Liver (tissue), 9 donors: ENCODE results near the gene PSD4. TPM values are rescaled to one million over a fixed set of nuclear protein-coding genes. Genes with fewer than 3 reads are reported as not detected.

Source experiments
- DNase-seq: peaks from one replicate; pipeline ENCODE4 v3.0.0-alpha.2; 2017; ENCODE audit warnings: low spot score
- H3K27ac ChIP-seq, 2 donors: one replicate each; pipeline ENCODE4 v1.7.0; 2013; ENCODE audit warnings: inconsistent platforms in 2 of 2, low read length in 2 of 2, control low read depth in 1 of 2, low read depth in 1 of 2, mild to moderate bottlenecking in 1 of 2
- H3K27me3 ChIP-seq, 4 donors: one replicate each; pipeline versions ENCODE4 v1.6.1 to v1.7.0; 2013; ENCODE audit warnings: low read length in 3 of 4, inconsistent platforms in 1 of 4, mild to moderate bottlenecking in 1 of 4, moderate library complexity in 1 of 4; ENCODE audit not compliant: control insufficient read depth in 4 of 4, insufficient read depth in 4 of 4
- H3K36me3 ChIP-seq, 4 donors: one replicate each; pipeline versions ENCODE4 v1.6.1 to v1.7.0; 2013; ENCODE audit warnings: low read length in 3 of 4, mild to moderate bottlenecking in 3 of 4, low read depth in 1 of 4, moderate library complexity in 1 of 4; ENCODE audit not compliant: control insufficient read depth in 4 of 4, insufficient read depth in 3 of 4
- H3K4me1 ChIP-seq, 4 donors: one replicate each; pipeline versions ENCODE4 v1.6.1 to v1.7.0; 2013; ENCODE audit warnings: low read length in 3 of 4, mild to moderate bottlenecking in 3 of 4, moderate library complexity in 1 of 4; ENCODE audit not compliant: control insufficient read depth in 4 of 4, insufficient read depth in 4 of 4
- H3K4me3 ChIP-seq, 3 donors: one replicate each; pipeline versions ENCODE4 v1.6.1 to v1.7.0; 2013; ENCODE audit warnings: low read length in 3 of 3, control low read depth in 1 of 3, low read depth in 1 of 3, mild to moderate bottlenecking in 1 of 3
- H3K9ac ChIP-seq, 2 donors: one replicate each; pipeline ENCODE4 v1.7.0; 2013; ENCODE audit warnings: low read length in 2 of 2, mild to moderate bottlenecking in 2 of 2, moderate library complexity in 2 of 2, control low read depth in 1 of 2, low read depth in 1 of 2
- H3K9me3 ChIP-seq, 4 donors: one replicate each; pipeline versions ENCODE4 v1.6.1 to v1.7.0; 2013; ENCODE audit warnings: low read length in 3 of 4; ENCODE audit not compliant: control insufficient read depth in 4 of 4
- CTCF ChIP-seq: fragments of 150-350 bp; IDR thresholded peaks from 2 replicates; pipeline ENCODE4 v1.5.1; 2017; ENCODE audit warnings: improper control_type of control experiment, low read depth, low read length; ENCODE audit not compliant: missing input control
- EGR1 ChIP-seq, 2 donors: IDR thresholded peaks; 2 replicates each; pipeline ENCODE4 v1.6.1; 2016 to 2018; ENCODE audit warnings: antibody characterized with exemption in 2 of 2, low read depth in 2 of 2
- FOXA1 ChIP-seq: IDR thresholded peaks from 2 replicates; pipeline ENCODE4 v1.6.1; 2016; ENCODE audit warnings: antibody characterized with exemption
- HNF4G ChIP-seq: IDR thresholded peaks from 2 replicates; pipeline ENCODE4 v1.6.1; 2016; ENCODE audit warnings: antibody characterized with exemption
- JUND ChIP-seq, 2 donors: IDR thresholded peaks; 2 replicates each; pipeline ENCODE4 v1.6.1; 2016; ENCODE audit warnings: antibody characterized with exemption in 2 of 2
- NR2F2 ChIP-seq: IDR thresholded peaks from 2 replicates; pipeline ENCODE4 v1.6.1; 2016; ENCODE audit warnings: antibody characterized with exemption
- RAD21 ChIP-seq, 2 donors: IDR thresholded peaks; 2 replicates each; pipeline ENCODE4 v1.6.1; 2016; ENCODE audit warnings: antibody characterized with exemption in 2 of 2, mild to moderate bottlenecking in 2 of 2
- RXRA ChIP-seq, 2 donors: IDR thresholded peaks; 2 replicates each; pipeline ENCODE4 v1.6.1; 2017 to 2018; ENCODE audit warnings: antibody characterized with exemption in 2 of 2, mild to moderate bottlenecking in 1 of 2
- TAF1 ChIP-seq: conservative IDR thresholded peaks from 2 replicates; pipeline ENCODE4 v1.6.1; 2016; ENCODE audit warnings: antibody characterized with exemption, mild to moderate bottlenecking
- YY1 ChIP-seq: IDR thresholded peaks from 2 replicates; pipeline ENCODE4 v1.6.1; 2016; ENCODE audit warnings: antibody characterized with exemption, mild to moderate bottlenecking
- WGBS: extraction: QIAGEN DNeasy Blood & Tissue Kit; methylation state at CpG from one replicate; pipeline ENCODE4 v1.1.7; 2013; 5-methylcytosine and 5-hydroxymethylcytosine counted together
- polyA plus RNA-seq, 2 donors: library from polyadenylated mRNA; stranded (reverse) in 1 of 2; unstranded in 1 of 2; fragments of 200-250 nt in 1 of 2; fragments of >200 nt in 1 of 2; fragmentation: Nextera tagmentation in 1 of 2; extraction: Ambion mirVana in 1 of 2; gene quantifications; one replicate each; pipeline versions ENCODE4 v1.2.1 to v1.2.3, GENCODE V29; 2013 to 2015
- total RNA-seq, 2 donors: library from RNA; depleted of rRNA; stranded (reverse); fragments of >200 nt; gene quantifications; one replicate each; pipeline ENCODE4 v1.2.3, GENCODE V29; 2014
- TF ChIP-seq, protein P1 (sequence below): IDR thresholded peaks from 2 replicates; pipeline ENCODE4 v1.6.1; 2016; ENCODE audit warnings: antibody characterized with exemption
- TF ChIP-seq, protein P2 (sequence below): IDR thresholded peaks from 2 replicates; pipeline ENCODE4 v1.6.1; 2016; ENCODE audit warnings: antibody characterized with exemption, mild to moderate bottlenecking
- donor health status: healthy.
- donor health status: healthy.
- donor health status: healthy.
- donor health status: healthy.
- donor health status: healthy.

Gene PSD4
- total and polyA plus RNA-seq, 4 donors: 16.4 to 83.2 (median 34.4) TPM

- H3K4me3 ChIP-seq: no peak overlapping the region
These were observed 2.2 kb downstream of the PSD4 start for GRCh38 chr2:113175736-113176695.

GRCh38 chr2:113176696-113177355, 3.1 kb downstream of the PSD4 start:
- Histone ChIP-seq H3K9ac (no peak overlapping the region), H3K36me3 (no peaks in the 10 kb centered on the region), H3K27ac (no peak overlapping the region), H3K27me3 (no peaks in the 10 kb centered on the region), H3K9me3 (no peaks in the 10 kb centered on the region), H3K4me3 (no peak overlapping the region), H3K4me1 (peaks cover 6 to 25% (median 17%) of the 10 kb centered on the region in 4 donors)
- DNase-seq: no peak
- WGBS: 92% methylated on average over 7 of the region's 7 CpGs
- no peak for TF ChIP-seq FOXA1
- no peak for TF ChIP-seq JUND (IDR thresholded peaks at IDR 0.05)
- no peak for TF ChIP-seq TAF1
- TF ChIP-seq, protein P1, sequence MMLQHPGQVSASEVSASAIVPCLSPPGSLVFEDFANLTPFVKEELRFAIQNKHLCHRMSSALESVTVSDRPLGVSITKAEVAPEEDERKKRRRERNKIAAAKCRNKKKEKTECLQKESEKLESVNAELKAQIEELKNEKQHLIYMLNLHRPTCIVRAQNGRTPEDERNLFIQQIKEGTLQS: no peak
- no peak for TF ChIP-seq RAD21 (IDR thresholded peaks at IDR 0.05)
- TF ChIP-seq HNF4G: no peak
- no peak for TF ChIP-seq CTCF
- TF ChIP-seq, protein P2, sequence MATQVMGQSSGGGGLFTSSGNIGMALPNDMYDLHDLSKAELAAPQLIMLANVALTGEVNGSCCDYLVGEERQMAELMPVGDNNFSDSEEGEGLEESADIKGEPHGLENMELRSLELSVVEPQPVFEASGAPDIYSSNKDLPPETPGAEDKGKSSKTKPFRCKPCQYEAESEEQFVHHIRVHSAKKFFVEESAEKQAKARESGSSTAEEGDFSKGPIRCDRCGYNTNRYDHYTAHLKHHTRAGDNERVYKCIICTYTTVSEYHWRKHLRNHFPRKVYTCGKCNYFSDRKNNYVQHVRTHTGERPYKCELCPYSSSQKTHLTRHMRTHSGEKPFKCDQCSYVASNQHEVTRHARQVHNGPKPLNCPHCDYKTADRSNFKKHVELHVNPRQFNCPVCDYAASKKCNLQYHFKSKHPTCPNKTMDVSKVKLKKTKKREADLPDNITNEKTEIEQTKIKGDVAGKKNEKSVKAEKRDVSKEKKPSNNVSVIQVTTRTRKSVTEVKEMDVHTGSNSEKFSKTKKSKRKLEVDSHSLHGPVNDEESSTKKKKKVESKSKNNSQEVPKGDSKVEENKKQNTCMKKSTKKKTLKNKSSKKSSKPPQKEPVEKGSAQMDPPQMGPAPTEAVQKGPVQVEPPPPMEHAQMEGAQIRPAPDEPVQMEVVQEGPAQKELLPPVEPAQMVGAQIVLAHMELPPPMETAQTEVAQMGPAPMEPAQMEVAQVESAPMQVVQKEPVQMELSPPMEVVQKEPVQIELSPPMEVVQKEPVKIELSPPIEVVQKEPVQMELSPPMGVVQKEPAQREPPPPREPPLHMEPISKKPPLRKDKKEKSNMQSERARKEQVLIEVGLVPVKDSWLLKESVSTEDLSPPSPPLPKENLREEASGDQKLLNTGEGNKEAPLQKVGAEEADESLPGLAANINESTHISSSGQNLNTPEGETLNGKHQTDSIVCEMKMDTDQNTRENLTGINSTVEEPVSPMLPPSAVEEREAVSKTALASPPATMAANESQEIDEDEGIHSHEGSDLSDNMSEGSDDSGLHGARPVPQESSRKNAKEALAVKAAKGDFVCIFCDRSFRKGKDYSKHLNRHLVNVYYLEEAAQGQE: no peak

More at GRCh38 chr2:113175736-113176695, 2.2 kb downstream of the PSD4 start:
- WGBS: 74% methylated on average over 11 of the region's 11 CpGs
- Histone ChIP-seq H3K9me3 (no peaks in the 10 kb centered on the region), H3K27me3 (no peaks in the 10 kb centered on the region), H3K9ac (no peak overlapping the region), H3K36me3 (no peaks in the 10 kb centered on the region), H3K27ac (peak overlapping the region in 1 of 2 donors; percentile 16), H3K4me1 (peaks cover 0 to 18% (median 10%) of the 10 kb centered on the region in 4 donors)
- no peak for DNase-seq
- TF ChIP-seq RAD21 (IDR thresholded peaks at IDR 0.05) (no peak), EGR1 (IDR thresholded peaks at IDR 0.05; ENCODE audit: low read depth in 2 of 2) (no peak), RXRA (IDR thresholded peaks at IDR 0.05) (no peak), TAF1 (no peak), NR2F2 (no peak), CTCF (no peak), YY1 (no peak)
- TF ChIP-seq, protein P2: no peak
- TF ChIP-seq, protein P1: no peak
